ENCODE results near the gene RPL41.
"Not testable (repeated sequence)": the region's sequence is repeated elsewhere in the genome, so short reads cannot be mapped to it uniquely, and the experiment has no call there.

RPL41 gene

DNA sequence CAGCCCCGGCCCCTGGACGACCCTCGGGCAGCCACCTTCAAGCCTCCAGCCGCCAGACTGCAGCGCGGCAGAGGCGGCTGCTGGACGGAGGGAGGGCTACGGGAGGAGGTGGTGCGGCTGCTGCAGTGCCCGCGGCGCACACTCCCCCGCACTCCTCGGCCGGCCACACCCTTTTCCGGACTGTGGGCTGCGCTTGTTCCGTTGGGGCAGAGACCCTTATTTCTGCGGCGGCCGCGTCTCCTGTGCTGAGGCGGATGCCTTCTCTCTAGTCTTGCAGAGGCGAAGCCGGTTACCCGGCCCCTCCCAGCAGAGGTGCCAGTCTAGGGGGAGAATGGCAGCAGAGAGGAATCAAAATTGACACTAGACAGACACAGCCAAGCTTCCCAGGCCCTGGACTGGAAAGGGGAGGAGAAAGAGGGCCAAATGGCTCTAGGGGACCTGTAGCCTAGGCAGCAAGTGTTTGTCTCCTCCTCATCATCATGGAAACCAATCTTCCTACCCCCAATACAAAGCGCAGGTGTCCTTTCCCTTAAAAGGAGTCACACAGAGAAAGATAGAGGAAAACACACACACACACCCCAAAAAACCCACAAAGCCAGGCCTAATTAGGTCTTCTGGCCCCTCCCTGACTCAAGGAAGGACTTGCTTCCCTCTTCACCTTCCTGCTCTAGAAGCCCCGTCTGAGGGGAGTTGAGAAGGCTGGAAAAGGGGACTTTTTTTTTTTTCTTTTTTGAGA is 12.9 kb downstream of the RPL41 start:
- peak; percentile 77 for DNase-seq

DNA sequence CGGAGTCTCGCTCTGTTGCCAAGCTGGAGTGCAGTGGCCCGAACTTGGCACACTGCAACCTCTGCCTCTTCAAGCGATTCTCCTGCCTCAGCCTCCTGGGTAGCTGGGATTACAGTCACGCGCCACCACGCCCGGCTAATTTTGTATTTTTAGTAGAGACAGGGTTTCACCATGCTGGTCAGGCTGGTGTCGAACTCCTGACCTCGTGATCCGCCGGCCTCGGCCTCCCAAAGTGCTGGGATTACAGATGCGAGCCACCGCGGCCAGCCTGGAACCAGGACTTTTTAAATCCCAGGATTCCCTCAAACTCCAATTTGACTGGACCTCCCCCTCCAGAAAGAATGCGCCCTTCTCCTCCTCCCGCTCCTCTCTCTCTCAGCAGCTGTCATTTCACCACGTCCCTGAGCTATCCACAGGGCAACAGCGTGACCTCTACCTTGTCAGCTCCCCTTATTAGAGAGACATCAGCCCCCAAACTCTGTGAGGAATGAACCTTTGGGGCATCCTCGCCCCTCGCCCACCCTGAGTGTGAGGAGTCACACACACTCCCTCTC is 13.6 kb downstream of the RPL41 start:
- no peak for DNase-seq

DNA sequence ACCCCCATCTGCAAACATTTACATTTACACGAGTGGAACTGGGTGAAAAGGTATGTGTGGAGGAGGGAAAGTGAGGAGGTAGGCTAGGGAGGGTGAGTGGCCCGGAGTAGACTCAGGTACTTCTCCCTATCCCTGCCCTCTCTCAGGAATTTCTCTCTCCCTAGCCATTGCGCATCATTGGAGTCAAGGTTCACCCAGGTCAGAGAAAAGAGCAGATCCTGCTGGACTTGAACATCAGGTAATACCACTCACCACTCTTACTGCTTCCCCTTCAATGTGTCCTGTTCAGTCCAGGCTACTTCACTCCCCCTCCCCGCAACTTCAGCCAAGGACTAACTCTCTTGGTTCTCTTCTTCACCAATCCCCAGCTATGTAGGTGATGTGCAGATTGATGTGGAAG is 14.4 kb downstream of the RPL41 start:
- DNase-seq = no peak

DNA sequence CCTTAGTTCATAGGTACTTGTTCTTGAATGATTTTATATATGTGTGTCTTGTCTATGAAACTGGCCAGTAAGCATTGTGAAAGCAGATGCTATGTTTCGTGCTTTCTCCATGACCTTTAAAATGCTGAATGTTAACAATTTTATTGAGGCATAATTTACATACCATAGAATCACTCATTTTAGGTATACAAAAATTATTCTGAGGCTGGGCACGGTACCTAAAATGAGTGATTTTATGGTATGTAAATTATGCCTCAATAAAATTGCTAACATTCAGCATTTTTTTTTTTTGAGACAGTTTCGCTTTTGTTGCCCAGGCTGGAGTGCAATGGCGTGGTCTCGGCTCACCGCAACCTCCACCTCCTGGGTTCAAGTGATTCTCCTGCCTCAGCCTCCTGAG is 18.5 kb downstream of the RPL41 start:
- no peak for DNase-seq

DNA sequence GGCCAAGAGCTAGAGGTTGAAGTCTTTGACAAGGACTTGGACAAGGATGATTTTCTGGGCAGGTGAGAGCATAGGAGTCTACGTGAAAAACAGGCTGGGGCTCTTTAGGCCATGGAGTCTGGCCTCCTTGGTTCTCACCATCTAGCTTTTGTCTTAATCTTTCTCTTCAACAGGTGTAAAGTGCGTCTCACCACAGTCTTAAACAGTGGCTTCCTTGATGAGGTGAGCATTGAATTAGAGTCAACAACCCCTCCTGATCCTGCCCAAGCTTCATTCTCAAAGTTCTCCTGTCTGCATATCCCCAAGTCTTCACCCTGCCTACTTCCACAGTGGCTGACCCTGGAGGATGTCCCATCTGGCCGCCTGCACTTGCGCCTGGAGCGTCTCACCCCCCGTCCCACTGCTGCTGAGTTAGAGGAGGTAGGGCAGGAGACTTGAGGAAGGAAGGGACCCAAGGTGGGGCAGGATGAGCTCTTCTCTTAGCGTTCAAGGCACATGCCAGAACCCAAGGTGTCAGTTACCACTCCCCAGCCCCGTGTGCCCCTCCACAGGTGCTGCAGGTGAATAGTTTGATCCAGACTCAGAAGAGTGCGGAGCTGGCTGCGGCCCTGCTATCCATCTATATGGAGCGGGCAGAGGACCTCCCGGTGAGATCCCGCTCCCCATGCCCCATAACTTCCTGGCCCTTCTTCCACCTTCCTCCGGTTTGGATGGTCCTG is 21.6 kb downstream of the RPL41 start:
- no peak for DNase-seq

DNA sequence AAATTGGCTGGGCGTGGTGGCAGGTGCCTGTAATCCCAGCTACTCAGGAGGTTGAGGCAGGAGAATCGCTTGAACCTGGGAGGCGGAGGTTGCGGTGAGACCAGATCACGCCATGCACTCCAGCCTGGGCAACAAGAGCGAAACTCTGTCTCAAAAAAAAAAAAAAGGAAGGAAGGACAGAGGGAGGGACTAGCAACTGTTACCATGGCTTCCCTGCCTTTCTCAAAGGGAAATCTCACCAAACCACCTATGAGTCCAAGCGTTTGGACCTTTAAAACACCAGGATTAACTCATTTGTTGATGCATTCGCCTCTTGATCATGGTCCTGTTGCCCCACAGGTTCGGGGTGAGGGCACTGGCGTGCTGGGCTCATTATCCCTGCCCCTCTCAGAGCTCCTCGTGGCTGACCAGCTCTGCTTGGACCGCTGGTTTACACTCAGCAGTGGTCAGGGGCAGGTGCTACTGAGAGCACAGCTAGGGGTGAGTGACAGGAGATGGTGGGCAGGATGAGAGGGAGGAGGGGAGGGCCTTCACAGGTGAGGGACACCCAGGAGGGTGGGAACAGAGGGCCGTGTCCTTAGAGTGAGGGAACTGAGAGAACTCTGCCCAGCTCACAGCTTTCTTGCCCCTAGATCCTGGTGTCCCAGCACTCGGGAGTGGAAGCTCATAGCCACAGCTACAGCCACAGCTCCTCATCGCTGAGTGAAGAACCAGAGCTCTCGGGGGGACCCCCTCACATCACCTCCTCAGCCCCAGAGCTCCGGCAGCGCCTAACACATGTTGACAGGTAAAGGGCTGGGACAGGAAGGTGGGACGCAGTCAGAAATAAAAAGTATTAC is 25.7 kb downstream of the RPL41 start:
- no peak for DNase-seq

DNA sequence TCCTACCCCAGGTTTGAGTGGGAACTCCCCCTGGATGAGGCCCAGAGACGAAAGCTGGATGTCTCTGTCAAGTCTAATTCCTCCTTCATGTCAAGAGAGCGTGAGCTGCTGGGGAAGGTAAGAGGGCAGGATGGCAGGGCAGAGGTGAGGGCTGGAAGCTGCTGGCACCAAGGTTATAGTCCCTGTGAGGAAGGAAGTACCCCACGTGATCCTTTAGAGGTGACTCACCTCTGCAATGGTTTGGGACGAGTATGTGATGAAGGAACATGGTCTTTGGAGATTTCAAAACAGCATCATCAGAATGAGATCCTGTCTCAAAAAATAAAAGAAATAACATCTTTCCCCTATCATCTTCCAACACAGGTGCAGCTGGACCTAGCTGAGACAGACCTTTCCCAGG is 26.8 kb downstream of the RPL41 start:
- no peak for DNase-seq

DNA sequence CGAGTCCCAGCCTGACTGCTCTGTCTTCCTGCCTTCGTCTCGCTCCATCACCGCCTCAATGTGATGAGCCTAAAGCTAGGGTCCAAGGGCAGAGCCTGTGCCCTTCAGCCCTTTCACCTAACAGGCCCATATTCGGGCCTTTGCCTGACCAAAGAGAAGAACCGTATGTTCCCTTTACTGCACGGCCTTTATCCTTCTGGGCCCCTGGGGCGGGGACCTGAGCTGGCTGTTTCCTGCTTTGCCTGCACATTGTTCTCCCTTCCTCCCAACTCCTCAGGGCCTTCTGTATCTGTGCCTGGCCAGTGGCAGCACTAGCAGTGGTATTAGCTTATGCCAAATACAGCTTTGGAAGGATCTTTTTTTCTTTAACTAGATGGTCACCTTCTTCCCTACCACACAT is 27.4 kb downstream of the RPL41 start:
- no peak for DNase-seq

DNA sequence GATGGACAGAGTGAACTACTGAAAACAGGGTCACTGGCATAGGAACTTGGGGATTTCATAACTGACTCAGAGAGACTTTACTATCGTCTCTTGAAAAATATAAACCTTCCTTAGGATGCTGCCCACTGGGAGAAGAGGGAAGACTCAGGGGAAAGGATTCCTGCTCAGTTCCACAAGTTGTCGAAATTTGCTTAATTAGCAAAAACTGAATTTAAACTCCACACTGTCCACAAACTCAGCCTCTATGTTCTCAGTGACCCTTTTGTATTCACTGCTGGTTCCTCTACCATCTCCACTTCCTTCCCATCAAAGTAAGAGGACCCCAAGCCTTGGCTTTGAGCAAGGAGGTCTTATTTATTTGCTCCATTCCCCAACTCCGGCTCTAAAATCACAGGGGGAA is 28.8 kb downstream of the RPL41 start:
- DNase-seq = no peak

DNA sequence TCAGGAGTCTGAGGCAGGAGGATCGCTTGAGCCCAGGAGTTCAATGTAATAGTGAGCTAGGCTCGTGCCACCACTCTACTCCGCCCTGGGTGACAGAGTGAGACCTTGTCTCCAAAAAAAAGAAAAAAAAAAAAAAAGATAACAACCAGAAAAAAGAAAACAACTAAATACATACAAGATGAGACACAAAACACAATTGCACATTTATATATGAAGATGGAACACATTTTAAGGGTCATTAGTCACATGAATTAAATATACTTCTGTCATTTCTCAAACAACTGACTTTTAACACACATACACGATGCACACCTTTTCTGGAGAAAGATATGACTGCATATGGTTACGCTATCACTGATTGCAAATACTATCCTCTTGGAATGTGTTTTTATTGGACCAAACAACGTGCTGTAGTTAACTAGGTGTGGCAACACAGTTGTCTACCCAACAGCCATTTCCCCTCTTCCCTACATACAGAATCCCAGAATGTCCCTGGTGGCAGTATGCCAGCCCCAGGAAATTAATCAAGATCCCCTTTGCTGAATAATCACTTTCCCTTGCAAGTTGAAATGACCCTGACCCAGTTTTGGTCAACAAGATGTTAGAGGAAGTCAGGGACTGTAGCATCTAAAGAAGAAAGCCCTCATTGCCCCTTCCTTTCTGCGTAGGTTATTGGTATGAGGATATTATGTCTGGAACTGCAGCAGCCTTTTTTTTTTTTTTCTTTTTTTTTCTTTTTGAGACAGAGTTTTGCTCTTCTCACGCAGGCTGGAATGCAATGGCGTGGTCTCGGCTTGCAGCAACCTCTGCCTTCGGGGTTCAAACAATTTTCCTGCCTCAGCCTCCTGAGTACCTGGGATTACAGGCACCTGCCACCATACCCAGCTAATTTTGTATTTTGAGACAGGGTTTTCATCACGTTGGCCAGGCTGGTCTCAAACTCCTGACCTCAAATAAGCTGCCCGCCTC is 30.3 kb downstream of the RPL41 start:
- no peak for DNase-seq

DNA sequence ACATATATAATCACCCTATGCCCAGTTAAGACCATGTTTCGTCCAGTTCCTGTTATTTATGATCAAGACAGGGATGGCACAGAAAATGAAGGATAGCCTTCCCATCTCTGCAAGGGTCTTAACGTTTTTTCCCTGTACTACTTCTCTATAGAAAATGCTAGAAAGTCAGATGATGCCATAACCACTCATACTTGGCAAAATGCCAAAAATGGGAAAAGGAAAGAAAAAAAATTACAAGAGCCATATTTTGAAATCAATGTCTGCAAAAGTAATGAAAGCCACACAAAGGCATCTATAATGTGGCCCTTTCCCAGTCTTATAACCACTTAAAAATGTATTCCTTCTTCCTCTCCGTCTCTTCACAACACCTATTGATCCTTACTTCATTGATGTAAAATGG is 34.1 kb downstream of the RPL41 start:
- DNase-seq = no peak

DNA sequence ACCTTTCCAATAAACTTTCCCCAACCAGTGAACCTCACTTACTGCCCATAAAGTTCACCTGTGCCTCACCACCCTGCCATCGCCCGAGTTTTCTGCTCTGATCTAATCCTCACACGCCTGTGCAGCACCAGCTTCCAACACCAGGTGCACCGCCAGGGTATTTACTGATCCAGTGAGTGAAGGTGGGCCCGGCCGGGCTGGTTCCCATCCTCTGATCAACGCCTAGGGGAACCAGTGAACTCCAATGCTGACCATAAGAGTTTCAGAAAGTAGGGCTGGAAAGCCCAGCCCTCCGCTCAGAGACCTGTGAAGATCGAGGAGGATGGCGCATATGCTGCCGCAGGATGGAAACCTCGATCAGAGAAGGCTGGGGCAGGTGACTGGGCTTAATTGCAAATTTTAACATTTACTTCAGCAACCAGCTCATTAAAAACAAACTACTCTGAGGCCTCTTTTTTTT is 35.3 kb downstream of the RPL41 start:
- peak; percentile 54 for DNase-seq

DNA sequence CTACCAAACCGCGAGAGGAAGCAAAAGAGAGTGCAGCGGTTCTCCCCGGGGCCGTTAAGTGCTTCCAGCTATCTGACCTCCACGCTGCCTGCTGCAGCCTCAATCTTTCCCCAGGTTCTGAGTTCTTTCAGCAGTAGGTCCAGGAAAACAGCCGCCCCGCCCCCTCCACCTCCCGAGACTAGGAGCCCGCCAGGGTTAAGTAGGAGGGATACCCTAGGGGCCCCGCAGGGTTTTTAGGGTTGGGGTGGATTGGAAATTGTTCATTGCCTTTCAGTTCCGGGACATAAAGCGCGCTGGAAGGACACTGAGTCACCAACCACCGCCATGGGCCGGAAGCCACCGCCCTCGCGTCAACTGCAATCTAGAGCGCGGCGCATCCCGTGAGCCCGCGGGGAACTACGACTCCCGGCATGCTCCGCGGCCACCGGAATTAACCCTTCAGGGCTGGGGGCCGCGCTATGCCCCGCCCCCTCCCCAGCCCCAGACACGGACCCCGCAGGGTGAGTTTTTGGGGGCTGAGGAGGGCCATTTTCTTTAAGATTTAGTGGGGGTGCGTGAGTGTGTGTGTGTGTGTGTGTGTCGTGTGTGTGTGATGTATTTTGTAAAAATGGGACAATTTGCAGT is 35.8 kb downstream of the RPL41 start, which contains the start of gene MYL6B:
MYL6B (plus strand) TSS at position 456 of the 624 bp plus-strand sequence. CDS start 1,332 bp downstream, outside the sequence.
- DNase-seq = peak; percentile 96

DNA sequence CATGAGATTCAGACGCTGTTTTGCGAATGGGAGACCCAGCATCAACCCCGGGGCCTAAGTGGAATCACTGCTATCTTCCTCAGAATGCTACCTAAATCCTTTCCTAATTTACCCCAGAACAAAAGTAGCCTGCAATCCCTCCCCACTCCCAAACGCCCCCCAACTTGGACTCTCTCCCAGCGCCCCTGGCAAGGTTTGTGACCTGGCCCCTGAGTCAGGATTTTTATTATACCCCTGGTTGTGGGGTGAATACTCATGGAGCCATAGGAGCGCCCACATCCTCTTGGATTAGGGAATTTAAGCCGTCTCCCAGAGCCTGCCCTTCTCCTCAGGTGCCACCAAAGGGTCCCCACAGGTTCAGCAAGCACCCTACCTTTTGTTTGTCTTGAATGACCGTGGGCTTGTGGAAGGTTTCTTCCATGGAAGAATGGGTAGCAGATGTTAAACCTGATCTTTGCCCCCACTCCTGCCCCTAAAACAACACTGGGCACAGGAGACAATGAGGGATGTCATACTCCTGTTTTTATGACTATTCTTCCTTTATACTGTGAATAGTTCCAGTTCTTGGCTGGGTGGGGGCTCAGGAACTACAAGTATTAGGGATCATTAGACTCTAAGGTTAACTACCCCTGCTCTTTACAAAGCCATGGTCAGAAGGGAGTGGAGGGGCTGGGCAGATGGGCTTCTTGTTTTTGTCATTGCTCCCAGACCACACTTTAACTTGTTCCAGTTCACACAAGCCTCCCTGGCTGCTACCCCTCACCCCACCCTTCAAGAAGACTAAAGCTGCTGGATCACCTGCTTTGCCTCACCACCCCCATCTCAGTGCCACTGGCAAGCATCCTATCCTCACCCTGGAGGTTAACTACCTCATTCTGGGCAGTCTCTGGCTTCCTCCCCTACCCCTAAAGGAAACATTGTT is 36.6 kb downstream of the RPL41 start:
- DNase-seq = no peak

DNA sequence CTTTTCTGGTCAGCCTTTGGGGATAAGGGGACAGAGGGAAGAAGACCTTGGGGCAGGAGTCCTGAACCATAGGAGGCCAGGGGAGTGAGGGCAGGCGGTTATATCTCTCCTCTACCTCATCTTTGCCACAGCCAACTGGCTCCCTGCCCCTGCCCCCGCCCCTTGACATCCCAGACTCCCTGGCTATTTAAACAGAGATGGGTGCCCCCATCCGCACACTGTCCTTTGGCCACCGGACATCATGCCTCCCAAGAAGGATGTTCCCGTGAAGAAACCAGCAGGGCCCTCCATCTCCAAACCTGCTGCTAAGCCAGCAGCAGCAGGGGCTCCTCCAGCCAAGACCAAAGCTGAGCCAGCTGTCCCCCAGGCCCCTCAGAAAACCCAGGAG is 37.2 kb downstream of the RPL41 start:
- DNase-seq = no peak

DNA sequence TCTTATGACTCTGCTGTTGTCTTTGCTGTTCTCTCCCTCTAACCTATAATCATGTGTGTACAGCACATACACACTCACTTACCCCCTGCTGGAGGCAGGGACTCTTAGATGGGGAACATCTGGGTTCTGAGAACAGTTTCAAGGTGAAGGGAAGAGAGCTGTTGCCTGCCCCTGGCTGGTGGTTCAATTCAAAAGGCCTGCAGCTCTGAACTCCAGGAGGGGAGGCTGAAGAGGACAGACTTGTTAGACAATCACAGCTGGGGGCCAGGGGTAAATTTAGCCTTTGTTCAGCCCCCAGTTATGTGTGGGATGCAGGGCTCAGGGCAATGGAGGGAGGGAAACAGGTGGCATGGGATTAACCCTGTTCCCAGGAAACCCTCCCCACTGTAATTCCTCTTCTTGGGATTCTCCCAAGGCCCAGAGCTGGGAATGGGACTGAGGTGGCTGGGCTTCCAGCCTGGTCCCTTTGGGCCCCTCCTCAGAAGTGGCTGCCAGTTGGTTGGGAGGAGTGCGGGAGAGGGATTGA is 37.9 kb downstream of the RPL41 start:
- DNase-seq = peak; percentile 46

DNA sequence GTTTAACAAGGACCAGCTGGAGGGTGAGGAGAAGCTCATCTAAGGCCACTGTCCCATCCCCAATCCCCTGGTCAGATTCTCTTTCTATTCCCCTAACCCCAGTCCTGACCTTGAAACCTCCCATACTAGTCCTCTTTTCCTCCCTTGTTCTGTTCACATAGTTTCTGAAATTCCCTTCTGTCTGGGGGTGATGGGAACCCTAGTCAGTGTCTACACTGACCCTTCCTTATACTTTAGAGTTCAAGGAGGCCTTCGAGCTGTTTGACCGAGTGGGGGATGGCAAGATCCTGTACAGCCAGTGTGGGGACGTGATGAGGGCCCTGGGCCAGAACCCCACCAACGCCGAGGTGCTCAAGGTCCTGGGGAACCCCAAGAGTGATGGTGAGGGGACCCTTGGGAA is 38.4 kb downstream of the RPL41 start:
- DNase-seq = no peak

DNA sequence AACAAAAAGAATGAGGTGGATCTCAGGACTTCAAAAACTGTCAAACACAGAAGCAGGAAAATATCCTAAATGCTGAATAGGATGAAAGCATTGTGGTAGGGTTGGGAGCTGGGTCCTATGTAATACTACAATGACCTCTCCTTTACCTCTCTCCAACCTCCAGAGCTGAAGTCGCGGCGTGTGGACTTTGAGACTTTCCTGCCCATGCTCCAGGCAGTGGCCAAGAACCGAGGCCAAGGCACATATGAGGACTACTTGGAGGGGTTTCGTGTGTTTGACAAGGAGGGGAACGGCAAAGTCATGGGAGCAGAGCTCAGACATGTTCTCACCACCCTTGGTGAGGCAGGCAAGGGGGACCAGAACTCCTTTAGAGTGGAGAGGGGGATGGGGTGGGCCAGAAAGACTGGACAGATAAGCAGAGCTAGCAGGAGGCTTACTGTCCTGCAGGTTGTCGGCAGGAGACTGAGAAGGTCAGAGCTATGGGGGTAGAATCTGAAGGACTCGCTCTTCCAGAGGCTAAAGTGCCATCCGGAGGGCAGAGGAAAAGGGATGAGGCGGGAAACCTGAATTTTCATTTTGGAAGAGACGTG is 38.9 kb downstream of the RPL41 start:
- DNase-seq = no peak

DNA sequence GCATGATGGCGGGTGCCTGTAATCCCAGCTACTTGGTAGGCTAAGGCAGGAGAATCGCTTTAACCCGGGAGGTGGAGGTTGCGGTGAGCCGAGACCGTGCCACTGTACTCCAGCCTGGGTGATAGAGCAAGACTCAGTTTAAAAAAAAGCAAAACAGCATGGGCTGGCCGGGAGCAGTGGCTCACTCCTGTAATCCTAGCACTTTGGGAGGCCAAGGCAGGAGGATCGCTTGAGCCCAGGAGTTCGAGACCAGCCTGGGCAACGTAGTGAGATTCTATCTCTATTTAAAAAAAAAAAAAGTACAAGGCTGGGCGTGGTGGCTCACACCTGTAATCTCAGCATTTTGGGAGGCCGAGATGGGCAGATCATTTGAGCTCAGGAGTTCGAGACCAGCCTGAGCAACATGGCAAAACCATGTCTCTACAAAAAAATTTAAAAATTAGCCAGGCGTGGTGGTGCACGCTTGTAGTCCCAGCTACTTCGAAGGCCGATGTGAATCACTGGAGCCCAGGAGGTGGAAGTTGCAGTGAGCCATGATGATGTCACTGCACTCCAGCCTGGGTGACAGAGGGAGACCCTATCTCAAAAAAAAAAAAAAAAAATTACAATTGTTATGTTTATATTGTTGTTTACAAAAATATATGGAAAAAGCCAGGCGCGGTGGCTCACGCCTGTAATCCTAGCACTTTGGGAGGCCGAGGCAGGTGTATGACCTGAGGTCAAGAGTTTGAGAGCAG is 40.2 kb downstream of the RPL41 start:
- not testable (repeated sequence) for DNase-seq
